Brain microvascular endothelial cell (primary cell): ENCODE data around the gene ZNF619.

ENCODE experiments used
- DNase-seq: peaks from one replicate; pipeline ENCODE4 v3.0.0-alpha.2; 2020
- H3K27ac ChIP-seq: fragments of 250-450 bp; sonication (Bioruptor Pico); 2 replicates; pipeline ENCODE4 v1.5.1; 2020; ENCODE audit warnings: mild to moderate bottlenecking, moderate library complexity
- H3K27me3 ChIP-seq: fragments of 250-450 bp; sonication (Bioruptor Pico); replicated peaks from 2 replicates; pipeline ENCODE4 v1.5.1; 2020; ENCODE audit warnings: mild to moderate bottlenecking
- H3K36me3 ChIP-seq: fragments of 250-450 bp; sonication (Bioruptor Pico); replicated peaks from 2 replicates; pipeline ENCODE4 v1.5.1; 2020; ENCODE audit warnings: mild to moderate bottlenecking
- H3K4me3 ChIP-seq: 2 replicates; pipeline ENCODE4 v1.5.1; 2011; ENCODE audit warnings: low read depth, mild to moderate bottlenecking, control low read depth, low read length, moderate library complexity
- CTCF ChIP-seq: IDR thresholded peaks from 2 replicates; pipeline ENCODE4 v1.5.1; 2011; ENCODE audit warnings: low read depth, mild to moderate bottlenecking, moderate library complexity, low read length, control low read depth, inconsistent platforms; ENCODE audit errors: missing control alignments
- in situ Hi-C: cut with HindIII; loops from 2 replicates; pipeline ENCODE4 v1.10.0; 2017; ENCODE audit warnings: low sequenced_read_pairs, low pct_ligation_motif_present

Gene ZNF619

GRCh38 chr3:40463579-40463978, 13.3 kb upstream of the ZNF619 start:
- no peak overlapping the region for H3K4me3 ChIP-seq
- no peak for TF ChIP-seq CTCF
- in situ Hi-C loops, result no loop called here
- no peaks in the 10 kb centered on the region for H3K27me3 ChIP-seq
- H3K36me3 ChIP-seq, result peaks cover 58% of the 10 kb centered on the region
- no peak for DNase-seq
- no peak overlapping the region for H3K27ac ChIP-seq

GRCh38 chr3:40464339-40465110, 12.4 kb upstream of the ZNF619 start:
- Histone ChIP-seq H3K4me3 (no peak overlapping the region), H3K27ac (no peak overlapping the region), H3K36me3 (peaks cover 49% of the 10 kb centered on the region), H3K27me3 (no peaks in the 10 kb centered on the region)
- DNase-seq, result no peak
- no peak for TF ChIP-seq CTCF
- in situ Hi-C loops, result no loop called here

GRCh38 chr3:40465111-40465407, 11.9 kb upstream of the ZNF619 start:
- Histone ChIP-seq H3K27me3 (no peaks in the 10 kb centered on the region), H3K36me3 (peaks cover 46% of the 10 kb centered on the region), H3K27ac (no peak overlapping the region), H3K4me3 (no peak overlapping the region)
- in situ Hi-C loops, result no loop called here
- DNase-seq, result no peak
- no peak for TF ChIP-seq CTCF

GRCh38 chr3:40465456-40465855, 11.5 kb upstream of the ZNF619 start:
- H3K27me3 ChIP-seq, result no peaks in the 10 kb centered on the region
- H3K36me3 ChIP-seq, result peaks cover 43% of the 10 kb centered on the region
- no peak for TF ChIP-seq CTCF
- no peak overlapping the region for H3K4me3 ChIP-seq
- in situ Hi-C loops, result no loop called here
- DNase-seq, result no peak
- no peak overlapping the region for H3K27ac ChIP-seq

- H3K36me3 ChIP-seq, result peaks cover 19% of the 10 kb centered on the region
- no peak for TF ChIP-seq CTCF
- no peak for DNase-seq
- in situ Hi-C loops, result no loop called here
- no peak overlapping the region for H3K4me3 ChIP-seq
- H3K27me3 ChIP-seq, result no peaks in the 10 kb centered on the region
- no peak overlapping the region for H3K27ac ChIP-seq
Observed at GRCh38 chr3:40468018-40468417, 8.9 kb upstream of the ZNF619 start.

- no peak overlapping the region for H3K27ac ChIP-seq
- no peak for TF ChIP-seq CTCF
- no peak overlapping the region for H3K4me3 ChIP-seq
- in situ Hi-C loops, result no loop called here
- no peaks in the 10 kb centered on the region for H3K27me3 ChIP-seq
- no peaks in the 10 kb centered on the region for H3K36me3 ChIP-seq
- DNase-seq, result no peak
Observed at GRCh38 chr3:40470701-40471100, 6.2 kb upstream of the ZNF619 start.
